Keratinocyte (primary cell): ENCODE data around the gene PPP1R3E. TPM values are rescaled to one million over a fixed set of nuclear protein-coding genes. Genes with fewer than 3 reads are reported as not detected.

Experiments used
- DNase-seq: peaks from one replicate; pipeline ENCODE4 v3.0.0-alpha.2; 2011; ENCODE audit warnings: low read depth, missing footprints, low spot score
- FAIRE-seq: peaks from 2 replicates; lab custom pipeline; 2011; peaks lifted over from hg19 to GRCh38; lab: Jason Lieb, UNC
- H2AFZ ChIP-seq: 2 replicates; pipeline ENCODE4 v1.6.0; 2012; ENCODE audit warnings: low read length, control low read depth, inconsistent platforms; ENCODE audit not compliant: control insufficient read depth
- H3K27ac ChIP-seq: 2 replicates; pipeline ENCODE4 v1.5.1; 2011; ENCODE audit warnings: low read length; ENCODE audit not compliant: control insufficient read depth, insufficient read depth
- H3K27me3 ChIP-seq: 3 replicates; pipeline ENCODE4 v1.6.0; 2011; ENCODE audit warnings: low read length; ENCODE audit not compliant: control insufficient read depth, insufficient read depth; ENCODE audit errors: extremely low read depth
- H3K36me3 ChIP-seq, 2 experiments: 2 replicates in 1 of 2; 3 replicates in 1 of 2; pipeline ENCODE4 v1.5.1; 2011; ENCODE audit warnings: low read length in 2 of 2, mild to moderate bottlenecking in 1 of 2; ENCODE audit not compliant: control insufficient read depth in 2 of 2, insufficient read depth in 2 of 2; ENCODE audit errors: extremely low read depth in 1 of 2
- H3K4me1 ChIP-seq: 3 replicates; pipeline ENCODE4 v1.5.1; 2011; ENCODE audit warnings: low read length; ENCODE audit not compliant: control insufficient read depth, insufficient read depth; ENCODE audit errors: extremely low read depth
- H3K4me2 ChIP-seq: 3 replicates; pipeline ENCODE4 v1.6.0; 2011; ENCODE audit warnings: low read depth, low read length; ENCODE audit not compliant: control insufficient read depth, insufficient read depth; ENCODE audit errors: extremely low read depth
- H3K4me3 ChIP-seq, 3 experiments: fragments of 200-600 bp in 1 of 3; sonication (generic) in 1 of 3; 2 replicates in 2 of 3; 3 replicates in 1 of 3; pipeline ENCODE4 v1.5.1; 2011 to 2016; ENCODE audit warnings: low read length in 3 of 3, mild to moderate bottlenecking in 3 of 3, control low read depth in 2 of 3, inconsistent platforms in 1 of 3, low read depth in 1 of 3, mixed read lengths in 1 of 3, mixed run types in 1 of 3, moderate library complexity in 1 of 3; ENCODE audit not compliant: control insufficient read depth in 2 of 3, insufficient read depth in 2 of 3; ENCODE audit errors: extremely low read depth in 1 of 3
- H3K79me2 ChIP-seq: 2 replicates; pipeline ENCODE4 v1.6.0; 2012; ENCODE audit warnings: low read length; ENCODE audit not compliant: control insufficient read depth, insufficient read depth
- H3K9ac ChIP-seq: 3 replicates; pipeline ENCODE4 v1.6.0; 2011; ENCODE audit warnings: low read length; ENCODE audit not compliant: control insufficient read depth, insufficient read depth; ENCODE audit errors: extremely low read depth
- H3K9me1 ChIP-seq: 3 replicates; pipeline ENCODE4 v1.6.0; 2011; ENCODE audit warnings: low read length; ENCODE audit not compliant: control insufficient read depth, insufficient read depth; ENCODE audit errors: extremely low read depth
- H3K9me3 ChIP-seq: 2 replicates; pipeline ENCODE4 v1.5.1; 2012; ENCODE audit warnings: low read depth, low read length; ENCODE audit not compliant: control insufficient read depth
- H4K20me1 ChIP-seq: 3 replicates; pipeline ENCODE4 v1.6.0; 2011; ENCODE audit warnings: low read length; ENCODE audit not compliant: control insufficient read depth, insufficient read depth; ENCODE audit errors: extremely low read depth
- CTCF ChIP-seq, 3 experiments: IDR thresholded peaks in 1 of 3; conservative IDR thresholded peaks in 1 of 3; optimal IDR thresholded peaks in 1 of 3; 2 replicates in 2 of 3; 3 replicates in 1 of 3; pipeline versions ENCODE3 to v1.5.1; 2011; ENCODE audit warnings: low read length in 3 of 3, mild to moderate bottlenecking in 3 of 3, moderate library complexity in 2 of 3, control low read depth in 1 of 3, inconsistent platforms in 1 of 3; ENCODE audit not compliant: insufficient read depth in 2 of 3; ENCODE audit errors: extremely low read depth in 1 of 3
- EZH2 ChIP-seq: IDR thresholded peaks from one replicate; pipeline ENCODE4 v1.6.1; 2012; ENCODE audit warnings: inconsistent platforms, mild to moderate bottlenecking, low read length, moderate library complexity
- dilution Hi-C: fragments of 300-500 bp; cut with MboI; formaldehyde crosslinking; loops from one replicate; pipeline ENCODE4 v1.7.0; 2020; ENCODE audit warnings: low sequenced_read_pairs; ENCODE audit not compliant: extremely low pct_ligation_motif_present
- polyA plus RNA-seq, 5 experiments: library from polyadenylated mRNA; depleted of rRNA in 3 of 5; stranded (reverse) in 3 of 5; stranded (forward) in 1 of 5; unstranded in 1 of 5; fragments of >200 nt; gene quantifications; 1 replicate in 1 of 5; 2 replicates in 3 of 5; 3 replicates in 1 of 5; pipeline versions ENCODE4 v1.2.1 to v1.2.3, GENCODE V29; 2011 to 2012; ENCODE audit warnings: missing spikeins in 2 of 5, low read depth in 1 of 5, low replicate concordance in 1 of 5

The PPP1R3E gene
- polyA plus RNA-seq, 1 donor (not counting 4 experiments of a cell fraction or from before 2014, with no cell fraction given): 2.5 TPM

GRCh38 chr14:23301288-23301968 lies 1.2 kb downstream of the PPP1R3E start:
- dilution Hi-C loops: no loop called here
- peak overlapping the region; percentile 95 for H2AFZ ChIP-seq
- H3K27ac ChIP-seq: peak overlapping the region; percentile 91
- no peaks in the 10 kb centered on the region for H3K36me3 ChIP-seq
- H3K9me1 ChIP-seq: no peaks in the 10 kb centered on the region
- TF ChIP-seq EZH2 (no peak), CTCF (optimal IDR thresholded peaks at IDR 0.05 in 1 of 3, IDR thresholded peaks at IDR 0.05 in 1 of 3, conservative IDR thresholded peaks at IDR 0.05 in 1 of 3; ENCODE audit: extremely low read depth in 1 of 3, insufficient read depth in 2 of 3, low read length in 3 of 3) (peak; percentile 52 to 85 (median 69))
- H3K27me3 ChIP-seq: no peaks in the 10 kb centered on the region
- peak overlapping the region; percentile 93 for H3K4me2 ChIP-seq
- H3K4me1 ChIP-seq: peaks cover 39% of the 10 kb centered on the region
- H3K4me3 ChIP-seq: peak overlapping the region; percentile 49 to 94 (median 77)
- H3K9me3 ChIP-seq: no peaks in the 10 kb centered on the region
- H3K79me2 ChIP-seq: no peaks in the 10 kb centered on the region
- FAIRE-seq (no peak), DNase-seq (no peak)
- no peaks in the 10 kb centered on the region for H4K20me1 ChIP-seq
- H3K9ac ChIP-seq: peak overlapping the region; percentile 89

- no peaks in the 10 kb centered on the region for H3K79me2 ChIP-seq
- no peak for DNase-seq
- peak overlapping the region; percentile 100 for H3K4me2 ChIP-seq
- H2AFZ ChIP-seq: peak overlapping the region; percentile 75
- H3K9ac ChIP-seq: peak overlapping the region; percentile 89
- H4K20me1 ChIP-seq: no peaks in the 10 kb centered on the region
- no peaks in the 10 kb centered on the region for H3K9me3 ChIP-seq
- H3K27ac ChIP-seq: peak overlapping the region; percentile 91
- no peaks in the 10 kb centered on the region for H3K36me3 ChIP-seq
- peak overlapping the region; percentile 45 to 94 (median 70) for H3K4me3 ChIP-seq
- no peak for FAIRE-seq
- H3K4me1 ChIP-seq: peaks cover 35% of the 10 kb centered on the region
- H3K27me3 ChIP-seq: no peaks in the 10 kb centered on the region
- dilution Hi-C loops: no loop called here
- no peaks in the 10 kb centered on the region for H3K9me1 ChIP-seq
- TF ChIP-seq EZH2: no peak
- TF ChIP-seq CTCF (optimal IDR thresholded peaks at IDR 0.05 in 1 of 3, IDR thresholded peaks at IDR 0.05 in 1 of 3, conservative IDR thresholded peaks at IDR 0.05 in 1 of 3; ENCODE audit: extremely low read depth in 1 of 3, insufficient read depth in 2 of 3, low read length in 3 of 3): no peak
Measured at GRCh38 chr14:23300687-23301223, 1.9 kb downstream of the PPP1R3E start.
